SKM-1 (cell line): ENCODE measurements around the gene PLXNC1.

Experiments
- DNase-seq: peaks from one replicate; lab custom pipeline; 2025; ENCODE audit not compliant: unreplicated experiment; lab: John Stamatoyannopoulos, UW

PLXNC1 gene

DNA sequence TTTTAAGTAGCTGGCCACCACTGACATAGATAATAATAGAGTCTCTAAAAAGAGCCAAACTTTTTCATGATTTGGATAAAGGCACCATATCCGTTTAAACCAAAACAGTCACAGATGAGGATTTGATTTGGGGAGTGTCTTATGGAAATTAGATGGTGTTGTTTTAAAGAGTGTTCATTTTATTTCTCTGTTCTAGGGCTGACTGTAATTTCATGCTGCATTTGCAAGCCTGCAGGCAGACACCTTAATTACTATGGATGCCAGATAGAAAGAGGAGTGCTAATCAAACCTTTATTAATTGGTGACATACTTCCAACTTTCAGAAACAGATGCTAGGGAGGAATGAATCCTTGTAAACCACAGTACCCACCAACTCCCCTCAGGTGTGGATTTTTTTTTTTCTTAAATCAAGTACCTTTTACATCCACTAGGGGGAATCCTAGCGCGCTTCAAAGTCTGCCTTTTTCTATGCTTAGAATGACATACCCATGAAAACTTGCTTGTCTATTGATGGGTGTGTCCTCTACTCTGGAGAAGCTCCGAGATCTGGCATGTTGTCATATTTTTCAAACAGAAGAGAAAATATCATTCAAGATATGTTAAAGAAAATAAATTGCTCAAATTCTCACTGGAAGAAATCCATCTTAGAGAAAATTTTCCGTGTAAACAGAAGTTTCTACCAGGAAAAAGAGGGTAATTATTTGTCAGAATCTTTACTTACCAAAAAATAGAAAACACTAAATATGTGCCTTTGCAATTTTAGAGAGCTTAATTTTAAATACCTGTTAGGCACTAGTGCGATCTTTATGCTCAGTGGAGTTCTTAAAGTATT lies 14.2 kb upstream of the PLXNC1 start:
- DNase-seq, result peak; percentile 6

DNA sequence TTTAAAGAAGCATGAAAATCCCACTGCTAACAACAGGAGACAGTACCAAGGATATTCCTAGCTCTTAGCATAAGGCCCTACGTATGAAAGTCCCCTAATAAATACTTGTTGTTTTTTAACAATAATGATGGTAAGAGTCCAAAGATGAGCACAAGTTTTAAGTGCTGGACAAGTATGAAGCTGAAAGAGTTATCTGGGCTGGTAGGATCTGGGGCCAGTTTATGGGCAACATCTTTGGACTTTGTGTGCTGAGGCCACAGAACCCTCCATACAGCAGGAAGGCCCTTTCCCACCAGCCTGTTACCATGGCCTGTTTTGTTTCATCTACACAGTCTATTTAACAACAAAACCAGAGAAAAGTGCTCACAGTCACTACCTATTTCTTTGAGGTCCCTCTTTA lies 12.5 kb upstream of the PLXNC1 start:
- no peak for DNase-seq

DNA sequence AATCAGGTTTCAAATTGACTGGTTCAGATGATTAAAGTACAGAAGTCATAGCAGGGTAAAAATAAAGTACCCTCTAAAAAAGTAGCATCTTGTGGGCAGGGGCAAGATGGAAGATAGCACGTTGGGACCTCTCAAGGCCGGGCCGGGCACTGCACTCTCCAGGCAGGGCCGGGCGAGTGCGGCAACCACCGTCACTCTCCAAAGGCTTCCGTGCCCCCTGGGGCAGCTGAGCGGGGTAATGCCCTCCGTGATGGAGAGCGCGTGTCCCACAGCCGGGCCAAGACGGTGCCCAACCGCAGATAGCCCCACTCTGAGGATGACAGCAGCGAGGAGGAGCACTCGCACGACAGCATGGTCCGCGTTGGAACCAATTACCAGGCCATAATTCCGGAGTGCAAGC lies 8.6 kb upstream of the PLXNC1 start:
- no peak for DNase-seq

DNA sequence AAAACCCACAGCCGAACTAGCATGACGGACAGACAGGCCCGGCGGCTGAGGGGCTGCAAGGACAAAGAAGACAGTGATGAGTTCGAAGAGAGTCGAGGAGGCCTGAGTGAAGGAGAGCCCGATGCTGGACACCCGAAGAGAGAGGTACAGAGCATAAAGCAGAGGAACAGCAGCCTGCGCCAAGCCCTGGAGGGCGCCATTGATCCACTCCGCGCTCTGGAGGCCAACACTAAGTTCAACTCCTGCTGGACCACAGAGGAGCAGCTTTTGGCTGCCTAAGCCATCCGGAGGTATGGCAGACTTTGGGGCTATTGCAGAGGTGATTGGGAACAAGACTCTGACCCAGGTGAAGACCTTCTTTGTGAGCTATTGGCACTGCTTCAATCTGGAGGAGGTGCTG lies 7.8 kb upstream of the PLXNC1 start:
- no peak for DNase-seq

GRCh38 chr12:94141004-94141764 lies 7.2 kb upstream of the PLXNC1 start:
- no peak for DNase-seq

- DNase-seq, result no peak
Measured at GRCh38 chr12:94141892-94142291, 6.5 kb upstream of the PLXNC1 start.

DNA sequence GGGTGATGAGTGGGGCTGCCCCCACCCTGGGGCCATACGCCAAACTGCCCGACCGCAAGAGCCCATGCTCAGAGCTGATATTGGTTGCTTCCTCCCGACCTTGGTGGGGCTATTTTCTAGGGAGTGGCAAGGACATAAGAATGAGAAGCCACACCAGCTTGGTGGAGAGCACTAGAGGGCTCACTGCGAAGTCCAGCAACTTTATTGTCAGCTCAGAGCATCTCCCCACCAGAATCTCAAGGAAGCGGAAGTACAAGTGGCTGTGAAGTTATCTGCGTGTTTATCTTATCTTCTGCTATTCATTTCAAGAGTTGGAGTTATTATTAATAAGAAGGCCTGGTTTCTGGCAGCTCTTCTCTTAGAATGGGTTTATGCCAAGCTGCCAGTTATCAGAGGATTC lies 4.9 kb upstream of the PLXNC1 start:
- no peak for DNase-seq

- no peak for DNase-seq
Measured at GRCh38 chr12:94143951-94144350, 4.4 kb upstream of the PLXNC1 start.

DNA sequence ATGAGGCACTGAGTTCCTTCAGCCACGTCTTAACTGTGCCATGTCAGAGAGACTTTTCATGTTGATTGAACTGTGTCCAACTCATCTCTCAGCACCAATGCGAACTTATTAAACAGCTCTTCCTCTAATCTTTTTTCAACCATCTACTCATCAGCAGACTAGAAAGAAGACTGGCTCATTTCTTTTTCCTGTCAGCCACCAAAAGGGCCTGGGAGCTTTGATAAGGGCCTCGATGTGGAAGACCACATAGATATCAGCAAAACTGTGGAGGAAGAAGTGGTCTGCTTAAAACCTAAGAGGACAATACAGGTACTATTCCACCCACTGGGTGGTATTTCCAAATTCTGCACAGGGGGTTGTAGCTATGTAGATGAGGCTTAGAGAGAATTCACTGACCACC lies 3.6 kb upstream of the PLXNC1 start:
- DNase-seq, result no peak

DNA sequence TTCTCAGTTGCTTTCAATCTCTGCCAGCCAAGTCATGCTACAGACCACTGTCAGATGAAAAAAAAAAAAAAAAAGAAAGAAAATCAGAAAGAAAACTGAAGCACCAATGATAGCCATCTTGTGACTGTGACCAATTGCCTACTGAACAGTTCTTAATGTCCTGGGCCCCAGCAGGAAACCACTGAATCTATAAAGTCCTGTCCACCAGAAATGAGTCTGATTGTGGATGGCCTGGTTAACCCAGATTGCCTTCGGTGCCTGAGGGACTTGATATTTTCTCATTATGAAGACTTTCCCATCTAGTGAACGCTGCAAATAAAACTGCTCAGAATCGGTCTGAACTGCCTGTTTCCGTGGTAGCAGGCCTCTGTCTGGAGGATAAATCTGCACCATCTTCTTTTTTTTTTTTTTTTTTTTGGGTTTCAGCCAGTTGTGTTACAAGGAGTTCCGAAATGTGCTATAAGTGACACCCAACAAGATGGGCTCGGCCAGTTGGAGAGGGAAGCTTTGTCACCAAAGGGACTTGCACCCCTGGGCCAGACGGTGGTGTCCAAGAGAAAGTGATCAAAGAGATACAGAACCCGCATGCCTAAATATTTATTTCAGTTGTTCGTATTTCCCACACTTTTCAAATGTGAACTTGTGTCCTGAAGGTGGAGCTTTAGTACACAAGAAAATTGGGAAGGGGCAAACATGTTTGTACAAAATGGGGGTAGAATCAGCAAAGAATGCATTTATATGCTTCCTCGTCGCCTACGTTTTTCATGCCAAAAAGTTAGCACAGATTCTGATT lies 3.0 kb upstream of the PLXNC1 start:
- no peak for DNase-seq

DNA sequence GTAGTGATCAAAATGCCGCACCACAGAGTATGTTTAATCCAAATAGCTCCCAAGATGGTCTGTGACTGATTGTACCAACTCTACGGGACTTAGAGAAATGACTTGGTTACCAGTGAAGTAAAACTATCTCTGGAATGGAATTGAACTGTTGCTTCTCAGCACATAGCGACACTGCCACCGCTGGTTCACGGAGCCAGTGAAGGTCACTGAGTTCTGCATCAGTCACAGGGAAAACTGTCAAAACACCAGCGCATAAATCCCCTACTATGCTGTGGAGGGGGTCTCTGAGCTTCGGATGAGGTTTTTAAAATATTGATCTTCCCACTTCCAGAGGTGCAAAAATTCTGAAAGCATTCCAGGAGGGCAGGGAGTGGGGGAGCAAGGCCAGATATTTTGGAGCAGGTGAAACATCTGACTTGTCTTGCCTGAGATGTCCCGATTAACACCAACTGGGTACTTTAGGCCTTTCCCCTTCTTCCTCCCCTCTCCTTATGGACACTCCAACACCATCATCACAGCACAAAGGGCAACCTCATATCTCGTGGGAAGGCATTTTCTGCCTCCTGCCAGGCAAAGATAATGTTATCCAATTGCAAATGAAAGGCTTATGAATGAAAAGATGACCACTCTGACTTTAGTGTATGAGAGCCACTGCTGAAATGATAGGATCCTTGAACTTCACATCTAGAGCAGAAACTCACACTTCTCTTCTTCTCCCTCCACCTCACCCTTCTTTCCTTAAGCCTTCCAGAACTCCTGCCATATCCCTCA lies 2.0 kb upstream of the PLXNC1 start:
- DNase-seq, result no peak

- DNase-seq, result no peak
Measured at GRCh38 chr12:94147387-94147990, 888 bp upstream of the PLXNC1 start.

- DNase-seq, result no peak
Measured at GRCh38 chr12:94148739-94149118, 352 bp downstream of the PLXNC1 start.

GRCh38 chr12:94149119-94149780 lies 873 bp downstream of the PLXNC1 start:
- DNase-seq, result no peak

DNA sequence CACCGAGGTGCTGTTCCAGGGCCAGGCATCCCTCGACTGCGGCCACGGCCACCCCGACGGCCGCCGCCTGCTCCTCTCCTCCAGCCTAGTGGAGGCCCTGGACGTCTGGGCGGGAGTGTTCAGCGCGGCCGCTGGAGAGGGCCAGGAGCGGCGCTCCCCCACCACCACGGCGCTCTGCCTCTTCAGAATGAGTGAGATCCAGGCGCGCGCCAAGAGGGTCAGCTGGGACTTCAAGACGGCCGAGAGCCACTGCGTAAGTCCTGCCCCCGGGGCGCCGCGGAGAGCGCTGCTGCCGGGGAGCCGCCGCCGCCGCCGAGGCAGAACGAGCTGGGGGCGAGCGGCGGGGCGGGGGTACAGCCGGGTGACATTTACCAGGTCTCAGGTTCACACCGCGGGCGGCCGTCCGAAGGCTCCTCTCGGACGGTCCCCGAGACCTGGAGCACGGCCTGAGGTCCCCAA lies 1.4 kb downstream of the PLXNC1 start:
- DNase-seq, result no peak

- no peak for DNase-seq
Measured at GRCh38 chr12:94150240-94151121, 2.1 kb downstream of the PLXNC1 start.

GRCh38 chr12:94151582-94151981 lies 3.2 kb downstream of the PLXNC1 start:
- DNase-seq, result no peak

DNA sequence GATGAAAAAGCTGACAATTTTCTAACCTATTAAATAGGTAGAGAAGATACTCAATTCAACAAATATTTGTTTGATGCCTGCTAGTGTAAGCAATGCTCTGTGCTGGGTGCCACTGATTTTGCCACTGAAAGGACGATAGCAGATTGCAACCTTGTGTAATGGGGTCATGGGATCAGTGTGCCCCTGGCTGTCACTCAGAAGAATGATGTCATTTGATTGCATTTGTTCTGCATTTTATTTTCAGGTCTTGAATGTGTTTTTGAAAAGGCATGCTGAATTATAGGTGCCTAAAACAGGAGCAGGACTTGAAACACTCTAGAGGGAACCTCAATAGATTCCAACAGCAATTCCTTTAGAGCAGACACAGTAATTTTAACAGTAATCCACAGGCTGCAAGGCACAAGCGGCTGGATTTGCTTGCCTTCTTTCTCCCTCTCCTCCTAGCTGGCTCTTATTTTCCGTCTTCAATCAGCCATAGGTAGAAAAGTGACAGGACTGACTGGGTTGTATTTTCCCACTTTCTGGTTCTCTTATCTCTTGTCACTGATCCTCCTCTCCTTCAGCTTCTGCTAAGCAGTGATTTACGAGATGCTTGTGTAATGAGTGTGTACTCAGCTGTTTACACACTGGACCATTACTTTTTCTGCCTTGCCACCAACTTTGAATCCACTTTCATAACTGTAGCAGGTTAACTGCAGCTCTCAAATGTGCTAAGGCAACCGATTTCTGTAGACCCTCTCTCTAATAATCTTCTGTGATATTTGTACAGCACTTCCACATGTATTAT lies 4.1 kb downstream of the PLXNC1 start:
- DNase-seq, result no peak
